Transverse colon (tissue), 4 donors: ENCODE measurements around the gene TCERG1L.

Experiments used
- POLR2A ChIP-seq: fragments of 450-650 bp; IDR thresholded peaks from one replicate; pipeline ENCODE4 v1.6.1; 2016; ENCODE audit warnings: antibody characterized with exemption, mild to moderate bottlenecking, moderate library complexity
- POLR2AphosphoS5 ChIP-seq, 3 donors: sonication (generic); formaldehyde crosslinking; IDR thresholded peaks; one replicate each; pipeline ENCODE4 v1.6.1; 2016; ENCODE audit warnings: antibody characterized with exemption in 3 of 3
- TF ChIP-seq, protein P1 (sequence below), 5 experiments: fragments of 200-600 bp in 3 of 5; fragments of 450-650 bp in 2 of 5; sonication (generic) in 3 of 5; IDR thresholded peaks; 1 replicate in 2 of 5; 2 replicates in 3 of 5; pipeline ENCODE4 v1.5.1; 2016 to 2017; ENCODE audit warnings: antibody characterized with exemption in 5 of 5, inconsistent platforms in 3 of 5, mild to moderate bottlenecking in 2 of 5, moderate library complexity in 1 of 5

DNA sequence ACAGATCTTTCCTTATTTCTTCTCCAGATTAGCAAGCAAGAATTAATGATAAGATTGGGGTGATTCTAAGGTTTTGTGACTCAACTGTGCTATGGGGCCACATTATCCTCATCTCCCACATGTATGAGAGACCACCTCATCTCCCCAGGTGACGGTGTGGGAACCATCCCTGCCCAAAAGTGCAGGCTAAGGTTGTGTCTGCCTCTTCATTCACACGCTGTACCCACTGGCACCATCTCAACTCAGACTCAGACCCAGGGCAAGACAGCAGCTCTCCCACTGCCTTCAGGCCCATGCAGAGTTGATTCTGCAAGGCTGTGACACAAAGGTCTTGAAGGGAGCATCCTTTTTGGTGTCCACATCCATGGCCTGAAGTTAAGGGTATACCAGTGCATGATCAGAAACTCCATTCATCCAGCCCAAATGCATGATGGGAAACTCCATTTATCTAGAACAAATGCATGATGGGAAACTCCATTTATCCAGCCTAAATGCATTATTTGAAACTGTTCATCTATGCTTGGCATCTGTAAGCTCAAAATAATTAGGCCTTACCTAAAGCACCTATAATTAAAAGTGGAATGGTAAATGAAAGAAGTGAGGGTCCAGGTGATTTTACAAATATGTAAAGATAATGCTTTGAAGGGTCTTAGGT lies 99.4 kb downstream of the TCERG1L start:
- TF ChIP-seq POLR2AphosphoS5 (IDR thresholded peaks at IDR 0.05) (no peak), POLR2A (no peak)
- TF ChIP-seq, protein P1, sequence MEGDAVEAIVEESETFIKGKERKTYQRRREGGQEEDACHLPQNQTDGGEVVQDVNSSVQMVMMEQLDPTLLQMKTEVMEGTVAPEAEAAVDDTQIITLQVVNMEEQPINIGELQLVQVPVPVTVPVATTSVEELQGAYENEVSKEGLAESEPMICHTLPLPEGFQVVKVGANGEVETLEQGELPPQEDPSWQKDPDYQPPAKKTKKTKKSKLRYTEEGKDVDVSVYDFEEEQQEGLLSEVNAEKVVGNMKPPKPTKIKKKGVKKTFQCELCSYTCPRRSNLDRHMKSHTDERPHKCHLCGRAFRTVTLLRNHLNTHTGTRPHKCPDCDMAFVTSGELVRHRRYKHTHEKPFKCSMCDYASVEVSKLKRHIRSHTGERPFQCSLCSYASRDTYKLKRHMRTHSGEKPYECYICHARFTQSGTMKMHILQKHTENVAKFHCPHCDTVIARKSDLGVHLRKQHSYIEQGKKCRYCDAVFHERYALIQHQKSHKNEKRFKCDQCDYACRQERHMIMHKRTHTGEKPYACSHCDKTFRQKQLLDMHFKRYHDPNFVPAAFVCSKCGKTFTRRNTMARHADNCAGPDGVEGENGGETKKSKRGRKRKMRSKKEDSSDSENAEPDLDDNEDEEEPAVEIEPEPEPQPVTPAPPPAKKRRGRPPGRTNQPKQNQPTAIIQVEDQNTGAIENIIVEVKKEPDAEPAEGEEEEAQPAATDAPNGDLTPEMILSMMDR (IDR thresholded peaks at IDR 0.05): no peak
